GM12891 (cell line): ENCODE data around the gene DCP1B.

Source experiments
- POLR2A ChIP-seq: IDR thresholded peaks from 2 replicates; pipeline ENCODE4 v1.6.1; 2011; ENCODE audit warnings: low read depth, low read length, control low read depth
- POLR2AphosphoS5 ChIP-seq: IDR thresholded peaks from 2 replicates; pipeline ENCODE4 v1.6.1; 2011; ENCODE audit warnings: low read depth, low read length, control low read depth
- SPI1 ChIP-seq: IDR thresholded peaks from 2 replicates; pipeline ENCODE4 v1.6.1; 2011; ENCODE audit warnings: low read depth, low read length, control low read depth
- TAF1 ChIP-seq: IDR thresholded peaks from 2 replicates; pipeline ENCODE4 v1.6.1; 2011; ENCODE audit warnings: low read depth, low read length, control low read depth

DNA sequence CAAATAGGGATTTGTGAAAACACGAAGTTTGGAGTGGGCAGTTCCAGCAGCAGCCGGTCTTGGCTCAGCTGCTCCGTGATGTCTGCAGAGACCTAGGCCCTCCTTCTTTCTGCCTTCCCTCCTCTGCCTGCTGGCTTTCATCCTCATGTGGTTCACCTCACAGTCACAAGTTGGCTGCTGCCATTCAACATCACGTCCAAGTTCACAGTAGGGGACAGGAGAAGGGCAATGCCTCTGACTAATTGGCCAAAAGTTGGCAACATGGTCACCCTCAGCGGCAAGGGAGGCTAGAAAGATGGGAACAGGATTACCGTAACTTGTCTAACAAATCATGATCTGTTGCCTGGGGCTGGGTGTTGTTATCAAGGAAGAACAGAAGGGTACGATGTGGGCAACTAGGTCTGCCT lies 78.0 kb downstream of the DCP1B start:
- no peak for TF ChIP-seq POLR2A
- TF ChIP-seq SPI1 = no peak
- TF ChIP-seq POLR2AphosphoS5 = no peak
- TF ChIP-seq TAF1 = no peak
